A204.1 (cell line): ENCODE measurements around the gene TARM1.
A peak's percentile ranks its signal among the peaks of the same experiment; 100 is the strongest.
"Not testable (repeated sequence)": the region's sequence is repeated elsewhere in the genome, so short reads cannot be mapped to it uniquely, and the experiment has no call there.

ENCODE experiments used
- FAIRE-seq: peaks from 2 replicates; lab custom pipeline; 2012; peaks lifted over from hg19 to GRCh38; lab: Jason Lieb, UNC

Gene TARM1

GRCh38 chr19:54081032-54081431 lies at the start of gene TARM1:
Gene TARM1, minus strand, starts transcription at chr19:54081365. Its CDS starts 25 bp downstream, at chr19:54081340.
- no peak for FAIRE-seq

- no peak for FAIRE-seq
These were observed 48.4 kb upstream of the TARM1 start for GRCh38 chr19:54129617-54129996.

- FAIRE-seq = no peak
These were observed 47.8 kb upstream of the TARM1 start for GRCh38 chr19:54128796-54129616.

- no peak for FAIRE-seq
These were observed 47.2 kb upstream of the TARM1 start for GRCh38 chr19:54128441-54128725.

- no peak for FAIRE-seq
These were observed 46.7 kb upstream of the TARM1 start for GRCh38 chr19:54127688-54128440.

- no peak for FAIRE-seq
These were observed 44.5 kb upstream of the TARM1 start for GRCh38 chr19:54125713-54126112.

- no peak for FAIRE-seq
These were observed 43.2 kb upstream of the TARM1 start for GRCh38 chr19:54124393-54124792.

GRCh38 chr19:54123682-54124081 lies 42.5 kb upstream of the TARM1 start:
- no peak for FAIRE-seq

GRCh38 chr19:54121259-54121658 lies 40.1 kb upstream of the TARM1 start:
- FAIRE-seq = no peak

- FAIRE-seq = peak; percentile 84
These were observed 34.2 kb upstream of the TARM1 start, which contains the start of the genes PRPF31 and TFPT for GRCh38 chr19:54115109-54116063. Gene PRPF31, plus strand, starts transcription at chr19:54115754. Its CDS starts 2,525 bp downstream, at chr19:54118279. Gene TFPT, minus strand, starts transcription at chr19:54115657. Its CDS starts 388 bp downstream, at chr19:54115269.

- no peak for FAIRE-seq
These were observed 33.4 kb upstream of the TARM1 start for GRCh38 chr19:54114340-54115108.

- FAIRE-seq = no peak
These were observed 28.5 kb upstream of the TARM1 start for GRCh38 chr19:54109651-54110050.

- FAIRE-seq = no peak
These were observed 27.3 kb upstream of the TARM1 start for GRCh38 chr19:54108496-54108895.

GRCh38 chr19:54107876-54108490 lies 26.8 kb upstream of the TARM1 start:
- FAIRE-seq = no peak

GRCh38 chr19:54106716-54107115 lies 25.6 kb upstream of the TARM1 start:
- FAIRE-seq = no peak

GRCh38 chr19:54105796-54106195 lies 24.6 kb upstream of the TARM1 start:
- FAIRE-seq = no peak

- FAIRE-seq = no peak
These were observed 24.0 kb upstream of the TARM1 start for GRCh38 chr19:54104998-54105715.

GRCh38 chr19:54102421-54103169 lies 21.4 kb upstream of the TARM1 start, which contains the start of gene NDUFA3:
Gene NDUFA3, plus strand, starts transcription at chr19:54102855. Its CDS starts 24 bp downstream, at chr19:54102879.
- FAIRE-seq = peak; percentile 90

GRCh38 chr19:54100561-54100960 lies 19.4 kb upstream of the TARM1 start, which contains the start of gene OSCAR:
Gene OSCAR, minus strand, starts transcription at chr19:54100803. Its CDS starts 11 bp downstream, at chr19:54100792.
- no peak for FAIRE-seq

GRCh38 chr19:54099903-54100255 lies 18.7 kb upstream of the TARM1 start:
- FAIRE-seq = not testable (repeated sequence)
